ENCODE results near the gene CD2AP. TPM values are rescaled to one million over a fixed set of nuclear protein-coding genes. Genes with fewer than 3 reads are reported as not detected.

CD2AP gene
- total RNA-seq, 1 donor from 2014 or later: 16.2 TPM

- Mint-ChIP-seq H3K4me1 (ENCODE audit: low read depth) (peaks cover 24% of the 10 kb centered on the region), H3K27ac (ENCODE audit: unreplicated experiment) (no peak overlapping the region), H3K27me3 (ENCODE audit: low read depth) (peaks cover 3% of the 10 kb centered on the region), H3K36me3 (ENCODE audit: low read depth) (no peaks in the 10 kb centered on the region), H3K4me3 (ENCODE audit: unreplicated experiment) (no peak overlapping the region), H3K9me3 (ENCODE audit: low read depth) (peaks cover 15% of the 10 kb centered on the region)
- TF ChIP-seq CTCF (IDR thresholded peaks at IDR 0.05): no peak
- DNase-seq (ENCODE audit: low spot score): no peak
Measured at GRCh38 chr6:47671777-47672176, 194.2 kb downstream of the CD2AP start.

DNA sequence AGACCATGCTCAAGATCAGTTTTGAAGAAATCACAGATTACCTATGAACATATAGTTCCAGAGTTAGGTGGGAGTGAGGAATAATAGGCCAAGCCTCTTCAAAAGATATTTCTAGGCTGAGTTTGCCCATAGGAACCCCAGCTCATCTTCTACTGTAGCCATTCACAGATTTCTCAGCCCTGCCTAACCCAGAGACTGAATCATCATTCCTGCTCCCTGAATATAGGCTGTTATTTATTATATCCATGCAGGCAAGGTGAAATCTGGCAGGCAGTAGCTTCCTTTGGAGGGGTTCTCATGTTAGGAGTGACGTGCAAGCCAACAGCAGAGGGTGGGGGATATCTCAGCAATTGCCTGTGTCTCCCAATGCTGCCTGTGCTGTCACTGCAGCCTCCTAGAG is 195.2 kb downstream of the CD2AP start:
- H3K27ac Mint-ChIP-seq (ENCODE audit: unreplicated experiment): no peak overlapping the region
- peaks cover 3% of the 10 kb centered on the region for H3K27me3 Mint-ChIP-seq (ENCODE audit: low read depth)
- TF ChIP-seq CTCF (IDR thresholded peaks at IDR 0.05): no peak
- H3K9me3 Mint-ChIP-seq (ENCODE audit: low read depth): peaks cover 15% of the 10 kb centered on the region
- peaks cover 24% of the 10 kb centered on the region for H3K4me1 Mint-ChIP-seq (ENCODE audit: low read depth)
- DNase-seq (ENCODE audit: low spot score): no peak
- no peaks in the 10 kb centered on the region for H3K36me3 Mint-ChIP-seq (ENCODE audit: low read depth)
- no peak overlapping the region for H3K4me3 Mint-ChIP-seq (ENCODE audit: unreplicated experiment)

DNA sequence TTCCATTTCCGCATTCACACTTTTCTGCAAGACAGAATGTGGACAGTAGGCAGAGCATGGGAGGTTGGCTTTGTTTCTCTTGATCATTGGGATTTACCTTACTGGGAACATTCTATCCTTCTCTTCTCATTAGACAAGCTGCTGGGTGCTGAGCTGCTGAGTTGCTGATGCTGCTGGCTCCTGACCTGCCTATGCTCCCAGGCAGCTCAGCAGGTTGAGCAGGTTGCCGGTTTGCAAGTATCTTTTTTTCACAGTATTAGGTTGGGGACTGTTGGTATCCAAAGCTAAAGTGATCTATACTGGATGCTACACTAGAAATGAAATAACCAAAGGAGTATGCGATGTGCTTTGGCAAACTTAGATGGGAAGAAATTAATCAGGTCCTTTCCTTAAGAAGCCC is 197.1 kb downstream of the CD2AP start:
- no peak overlapping the region for H3K4me3 Mint-ChIP-seq (ENCODE audit: unreplicated experiment)
- H3K4me1 Mint-ChIP-seq (ENCODE audit: low read depth): peaks cover 17% of the 10 kb centered on the region
- peaks cover 15% of the 10 kb centered on the region for H3K9me3 Mint-ChIP-seq (ENCODE audit: low read depth)
- H3K36me3 Mint-ChIP-seq (ENCODE audit: low read depth): no peaks in the 10 kb centered on the region
- TF ChIP-seq CTCF (IDR thresholded peaks at IDR 0.05): no peak
- no peak for DNase-seq (ENCODE audit: low spot score)
- H3K27ac Mint-ChIP-seq (ENCODE audit: unreplicated experiment): no peak overlapping the region
- H3K27me3 Mint-ChIP-seq (ENCODE audit: low read depth): peaks cover 3% of the 10 kb centered on the region

Other genes starting within 250 kb of the CD2AP start
- gene TNFRSF21, start 167.9 kb upstream of the CD2AP start, total RNA-seq: 4.3 to 23.1 TPM (median 20.2 TPM) in 3 replicates
- gene ADGRF4, start 220.8 kb downstream of the CD2AP start, total RNA-seq: not detected in 3 replicates

All from chondrocyte (in vitro differentiated cells).